Esophagus muscularis mucosa (tissue), 4 donors: ENCODE data around the gene CCDC74A. TPM values are rescaled to one million over a fixed set of nuclear protein-coding genes. Genes with fewer than 3 reads are reported as not detected.
"Not testable (repeated sequence)": the region's sequence is repeated elsewhere in the genome, so short reads cannot be mapped to it uniquely, and the experiment has no call there.

Source experiments
- DNase-seq: peaks from one replicate; pipeline ENCODE4 v3.0.0-alpha.2; 2017; ENCODE audit errors: extremely low spot score
- H3K27ac ChIP-seq, 4 donors: fragments of 200-600 bp; sonication (generic); replicated peaks in 1 of 4; 1 replicate in 3 of 4; 2 replicates in 1 of 4; pipeline ENCODE4 v1.5.1; 2016 to 2019; ENCODE audit warnings: mild to moderate bottlenecking in 1 of 4
- H3K27me3 ChIP-seq, 4 donors: fragments of 200-600 bp; sonication (generic); one replicate each; pipeline versions ENCODE4 v1.5.1 to v1.6.0; 2016 to 2019
- H3K36me3 ChIP-seq, 4 donors: fragments of 200-600 bp; sonication (generic); one replicate each; pipeline ENCODE4 v1.5.1; 2016 to 2019
- H3K4me1 ChIP-seq, 4 donors: fragments of 200-600 bp; sonication (generic); one replicate each; pipeline ENCODE4 v1.5.1; 2016 to 2019
- H3K4me3 ChIP-seq, 4 donors: fragments of 200-600 bp; sonication (generic); 1 replicate in 2 of 4; 2 replicates in 2 of 4; pipeline ENCODE4 v1.5.1; 2016 to 2019; ENCODE audit warnings: mild to moderate bottlenecking in 4 of 4, moderate library complexity in 1 of 4
- H3K9me3 ChIP-seq, 4 donors: fragments of 200-600 bp; sonication (generic); 1 replicate in 3 of 4; 2 replicates in 1 of 4; pipeline ENCODE4 v1.5.1; 2016 to 2019
- WGBS: methylation state at CpG from one replicate; pipeline ENCODE4 v1.1.5; 2018; 5-methylcytosine and 5-hydroxymethylcytosine counted together
- intact Hi-C: fragments of 100-400 bp; cut with DNase I; formaldehyde crosslinking; loops from one replicate; pipeline ENCODE4 v1.15.1; 2023
- total RNA-seq, 4 donors: library from RNA; depleted of rRNA; stranded (reverse); fragments of >200 nt; gene quantifications; one replicate each; pipeline versions ENCODE4 v1.1.0 to v1.2.1, GENCODE V29; 2016

The CCDC74A gene
- total RNA-seq, result 1 to 10 TPM; 4.2 to 8.5 (median 7.2) TPM

- H3K36me3 ChIP-seq, intact Hi-C loops, H3K9me3 ChIP-seq, H3K27me3 ChIP-seq: not testable (repeated sequence)
- Histone ChIP-seq H3K4me3 (peak within 1 kb of the TSS; percentile 46 to 59 (median 50)), H3K27ac (peak within 1 kb of the TSS in 3 of 4 donors; percentile 18 to 48 (median 41)), H3K4me1 (peaks cover 0 to 21% (median 17%) of the 10 kb centered on the region in 4 donors)
- WGBS, result 41% methylated on average over 36 of the region's 47 CpGs
- peak; percentile 60 for DNase-seq
Observed at GRCh38 chr2:131527131-131528001, at the start of gene CCDC74A. Gene CCDC74A, plus strand, starts transcription at chr2:131527888. Its CDS starts 83 bp downstream, at chr2:131527971.

DNA sequence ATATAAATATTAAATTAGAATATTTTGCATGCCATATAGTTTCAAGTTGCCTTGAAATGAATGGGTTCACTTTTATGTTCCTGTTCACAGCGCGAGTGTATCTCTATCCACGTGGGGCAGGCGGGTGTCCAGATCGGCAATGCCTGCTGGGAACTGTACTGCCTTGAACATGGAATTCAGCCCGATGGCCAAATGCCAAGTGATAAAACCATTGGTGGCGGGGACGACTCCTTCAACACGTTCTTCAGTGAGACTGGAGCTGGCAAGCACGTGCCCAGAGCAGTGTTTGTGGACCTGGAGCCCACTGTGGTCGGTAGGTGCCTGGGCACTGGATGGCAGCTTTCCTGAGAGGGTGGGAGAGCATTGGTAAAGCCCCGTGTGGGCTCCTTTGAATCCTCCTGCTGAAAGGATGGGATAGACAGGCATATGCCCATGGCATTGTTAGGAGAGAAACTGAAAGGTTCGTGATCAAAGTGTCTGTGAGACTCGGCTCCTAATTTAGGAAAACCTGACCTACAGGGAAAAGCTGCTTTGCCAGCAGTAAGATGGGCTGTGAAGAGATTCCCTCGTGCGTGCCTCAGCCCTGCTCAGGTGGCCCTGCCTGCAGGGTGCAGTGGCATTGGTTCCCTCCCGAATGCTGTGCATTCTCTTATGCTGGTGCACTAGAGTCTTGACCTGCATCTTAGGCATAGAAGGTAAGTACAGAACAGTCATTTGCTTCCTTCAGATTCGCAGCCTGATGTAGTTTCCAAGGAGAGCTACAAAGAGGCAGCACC is 49.4 kb upstream of the CCDC74A start:
- H3K27ac ChIP-seq, H3K4me1 ChIP-seq, H3K9me3 ChIP-seq, H3K4me3 ChIP-seq, DNase-seq, H3K27me3 ChIP-seq, intact Hi-C loops: not testable (repeated sequence)
- peaks cover 0 to 18% (median 10%) of the 10 kb centered on the region in 4 donors for H3K36me3 ChIP-seq
- 94% methylated on average over 12 of the region's 18 CpGs for WGBS

GRCh38 chr2:131478850-131479461 is 48.7 kb upstream of the CCDC74A start:
- H3K4me3 ChIP-seq, H3K27ac ChIP-seq, H3K27me3 ChIP-seq, H3K9me3 ChIP-seq, H3K4me1 ChIP-seq, DNase-seq, intact Hi-C loops: not testable (repeated sequence)
- peaks cover 0 to 25% (median 14%) of the 10 kb centered on the region in 4 donors for H3K36me3 ChIP-seq
- WGBS, result 80% methylated on average over 1 of the region's 9 CpGs

GRCh38 chr2:131480351-131480750 is 47.3 kb upstream of the CCDC74A start:
- H3K4me3 ChIP-seq, DNase-seq, H3K4me1 ChIP-seq, H3K27ac ChIP-seq, H3K9me3 ChIP-seq, H3K27me3 ChIP-seq, intact Hi-C loops: not testable (repeated sequence)
- H3K36me3 ChIP-seq, result peaks cover 0 to 31% (median 17%) of the 10 kb centered on the region in 4 donors
- 100% methylated on average over 1 of the region's 20 CpGs for WGBS

DNA sequence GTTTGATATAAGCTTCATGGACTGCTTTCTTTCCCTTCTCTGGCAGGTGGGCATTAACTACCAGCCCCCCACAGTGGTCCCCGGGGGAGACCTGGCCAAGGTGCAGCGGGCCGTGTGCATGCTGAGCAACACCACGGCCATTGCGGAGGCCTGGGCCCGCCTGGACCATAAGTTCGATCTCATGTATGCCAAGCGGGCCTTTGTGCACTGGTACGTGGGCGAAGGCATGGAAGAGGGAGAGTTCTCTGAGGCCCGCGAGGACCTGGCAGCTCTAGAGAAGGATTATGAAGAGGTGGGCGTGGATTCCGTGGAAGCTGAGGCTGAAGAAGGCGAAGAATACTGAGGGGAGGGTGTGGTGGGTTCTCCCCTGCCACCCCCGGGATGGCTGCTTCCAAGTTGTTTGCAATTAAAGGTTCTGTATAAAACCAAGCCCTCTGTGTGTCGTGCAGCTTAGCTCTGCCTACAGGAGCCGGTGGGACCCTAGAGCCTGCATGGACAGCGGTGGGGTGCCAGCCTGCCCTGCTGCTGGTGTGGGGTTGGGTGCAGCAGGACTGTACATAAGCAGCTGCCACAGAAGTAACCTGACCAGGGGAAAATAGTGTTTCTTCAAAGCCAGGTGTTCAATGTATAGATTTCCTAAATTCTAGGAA is 45.1 kb upstream of the CCDC74A start:
- H3K27me3 ChIP-seq, H3K4me1 ChIP-seq, H3K4me3 ChIP-seq, intact Hi-C loops, DNase-seq, H3K9me3 ChIP-seq, H3K27ac ChIP-seq: not testable (repeated sequence)
- H3K36me3 ChIP-seq, result peaks cover 0 to 29% (median 16%) of the 10 kb centered on the region in 4 donors
- WGBS, result 94% methylated on average over 17 of the region's 19 CpGs

- H3K9me3 ChIP-seq, H3K4me3 ChIP-seq, H3K27me3 ChIP-seq, intact Hi-C loops, H3K4me1 ChIP-seq, DNase-seq, H3K27ac ChIP-seq: not testable (repeated sequence)
- H3K36me3 ChIP-seq, result peaks cover 0 to 34% (median 16%) of the 10 kb centered on the region in 4 donors
- WGBS, result 96% methylated on average over 15 of the region's 24 CpGs
Observed at GRCh38 chr2:131483981-131484820, 43.5 kb upstream of the CCDC74A start.

GRCh38 chr2:131484906-131485460 is 42.7 kb upstream of the CCDC74A start:
- H3K4me1 ChIP-seq, H3K9me3 ChIP-seq, H3K27ac ChIP-seq, DNase-seq, H3K27me3 ChIP-seq, H3K4me3 ChIP-seq, intact Hi-C loops: not testable (repeated sequence)
- 74% methylated on average over 6 of the region's 11 CpGs for WGBS
- H3K36me3 ChIP-seq, result peaks cover 0 to 31% (median 16%) of the 10 kb centered on the region in 4 donors

DNA sequence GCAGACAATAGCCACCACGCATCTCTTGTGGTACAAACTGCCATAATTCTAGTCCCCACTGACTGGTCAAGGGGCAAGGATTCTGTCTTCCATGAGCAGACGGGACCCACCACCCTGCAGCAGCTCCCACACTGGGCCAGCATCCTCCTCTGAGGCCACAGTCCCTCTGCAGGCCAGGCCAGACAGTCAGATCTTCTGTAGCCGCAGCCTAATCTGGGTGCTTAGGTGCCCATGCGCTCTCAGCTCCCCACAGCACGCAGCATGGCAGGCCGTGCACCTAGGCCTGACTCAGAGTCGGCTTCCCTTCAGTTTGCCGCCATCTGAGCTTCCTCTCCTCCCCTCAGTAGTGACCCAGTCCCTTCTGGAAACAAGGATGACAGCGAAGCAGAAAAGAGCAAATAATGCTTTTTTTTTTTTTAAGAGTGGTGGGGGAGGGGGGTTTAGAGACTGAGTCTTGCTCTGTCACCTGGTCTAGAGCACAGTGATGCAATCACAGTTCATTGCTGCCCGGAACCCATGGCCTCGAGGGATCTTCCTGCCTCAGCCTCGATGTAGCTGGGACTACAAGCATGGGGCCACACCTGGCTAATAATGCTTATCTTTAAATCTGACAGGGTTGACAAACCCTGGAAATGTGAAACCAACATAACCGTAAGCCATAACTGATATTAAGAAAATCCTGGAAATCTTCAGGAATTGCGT is 41.3 kb upstream of the CCDC74A start:
- H3K36me3 ChIP-seq, result peaks cover 0 to 30% (median 18%) of the 10 kb centered on the region in 4 donors
- H3K27ac ChIP-seq, intact Hi-C loops, H3K9me3 ChIP-seq, H3K27me3 ChIP-seq, DNase-seq, H3K4me3 ChIP-seq: not testable (repeated sequence)
- 91% methylated on average over 12 of the region's 14 CpGs for WGBS
- peaks cover 8 to 20% (median 10%) of the 10 kb centered on the region in 4 donors for H3K4me1 ChIP-seq
